GM20431 (cell line): Measurements from ENCODE around the gene ARID4B.
"Not testable (repeated sequence)": the region's sequence is repeated elsewhere in the genome, so short reads cannot be mapped to it uniquely, and the experiment has no call there.

ENCODE experiments used
- in situ Hi-C: fragments of 300-500 bp; cut with MseI, MboI; formaldehyde crosslinking; loops from one replicate; pipeline ENCODE4 v1.15.0; 2020; ENCODE audit warnings: low sequenced_read_pairs; ENCODE audit not compliant: unreplicated experiment

ARID4B gene

DNA sequence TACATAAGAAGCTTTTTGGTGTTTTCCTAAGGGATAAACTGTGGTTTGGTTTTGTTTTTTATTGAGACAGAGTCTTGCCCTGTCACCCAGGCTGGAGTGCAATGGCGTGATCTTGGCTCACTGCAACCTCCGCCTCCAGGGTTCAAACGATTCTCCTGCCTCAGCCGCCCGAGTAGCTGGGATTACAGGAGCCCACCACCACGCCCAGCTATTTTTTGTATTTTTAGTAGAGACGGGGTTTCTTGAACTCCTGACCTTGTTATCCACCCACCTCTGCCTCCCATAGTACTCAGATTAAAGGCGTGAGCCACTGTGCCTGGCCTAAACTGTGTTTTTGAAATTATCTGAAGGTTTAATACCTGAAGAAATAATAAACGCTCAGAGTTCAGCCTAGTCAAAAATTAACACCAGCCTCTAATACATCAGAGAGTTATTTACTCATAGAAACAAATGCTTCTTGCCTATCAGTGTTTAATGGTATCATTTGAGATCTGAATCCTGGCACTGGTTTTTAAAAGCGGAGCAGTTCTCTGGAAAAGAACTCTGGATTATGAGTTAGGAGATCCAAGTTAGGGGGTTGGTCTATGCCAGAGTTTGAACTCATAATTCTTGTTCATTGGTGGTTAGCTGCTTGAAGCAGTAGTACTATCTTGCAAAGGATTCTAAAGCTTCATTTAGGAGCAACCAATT is 28.7 kb downstream of the ARID4B start:
- in situ Hi-C loops, result no loop called here

DNA sequence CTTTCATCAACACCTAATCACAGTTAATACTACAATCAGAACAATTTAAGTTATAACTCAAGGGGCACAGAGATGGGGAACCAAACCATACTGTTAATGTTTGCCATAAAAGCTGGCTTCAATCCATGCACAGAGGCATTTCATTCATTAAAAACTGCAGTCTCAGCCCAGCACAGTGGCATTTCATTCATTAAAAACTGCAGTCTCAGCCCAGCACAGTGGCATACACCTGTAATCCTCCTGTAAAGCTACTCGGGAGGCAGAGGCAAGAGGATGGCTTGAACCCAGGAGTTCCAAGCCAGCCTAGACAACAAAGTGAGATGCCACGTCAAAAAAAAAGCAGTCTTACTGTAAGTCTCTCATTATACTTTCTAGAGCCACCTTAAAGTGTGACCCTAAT is 29.2 kb downstream of the ARID4B start:
- in situ Hi-C loops, result no loop called here

DNA sequence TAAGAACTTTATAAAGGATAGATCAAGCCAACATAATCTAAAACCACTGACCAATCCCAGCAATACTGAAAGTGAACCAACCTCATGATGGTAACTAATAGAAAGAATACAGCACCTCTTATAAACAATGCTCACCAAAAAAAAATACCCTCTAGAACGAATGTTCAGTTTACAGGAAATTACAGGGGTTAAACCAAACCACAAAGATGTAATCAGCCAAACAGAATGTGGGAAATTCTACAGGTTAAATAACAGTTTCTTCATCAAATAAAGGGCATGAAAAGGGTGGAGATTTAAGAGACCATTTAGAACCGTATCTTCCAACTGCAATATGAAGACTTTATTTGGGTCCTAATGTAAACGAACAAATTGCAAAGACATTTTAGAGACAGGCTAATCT is 30.4 kb downstream of the ARID4B start:
- in situ Hi-C loops, result no loop called here

DNA sequence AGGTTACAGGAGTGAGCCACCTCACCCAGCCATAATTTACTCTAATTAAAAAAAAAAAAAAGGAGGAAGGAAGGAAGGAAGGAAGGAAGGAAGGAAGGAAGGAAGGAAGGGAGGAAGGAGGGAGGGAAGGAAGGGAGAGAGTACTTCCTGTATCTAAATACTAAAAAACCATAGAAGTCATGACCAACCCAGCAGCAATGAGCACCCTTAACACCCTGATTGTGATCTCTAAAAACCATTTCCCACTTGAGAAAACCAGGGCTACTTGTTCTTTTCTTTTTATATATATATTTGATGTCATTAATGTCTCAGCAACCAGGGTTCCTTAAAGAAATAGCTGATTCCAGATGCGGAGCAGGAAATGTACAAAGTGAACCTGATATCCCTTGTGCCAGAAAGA is 31.2 kb downstream of the ARID4B start:
- in situ Hi-C loops, result no loop called here

DNA sequence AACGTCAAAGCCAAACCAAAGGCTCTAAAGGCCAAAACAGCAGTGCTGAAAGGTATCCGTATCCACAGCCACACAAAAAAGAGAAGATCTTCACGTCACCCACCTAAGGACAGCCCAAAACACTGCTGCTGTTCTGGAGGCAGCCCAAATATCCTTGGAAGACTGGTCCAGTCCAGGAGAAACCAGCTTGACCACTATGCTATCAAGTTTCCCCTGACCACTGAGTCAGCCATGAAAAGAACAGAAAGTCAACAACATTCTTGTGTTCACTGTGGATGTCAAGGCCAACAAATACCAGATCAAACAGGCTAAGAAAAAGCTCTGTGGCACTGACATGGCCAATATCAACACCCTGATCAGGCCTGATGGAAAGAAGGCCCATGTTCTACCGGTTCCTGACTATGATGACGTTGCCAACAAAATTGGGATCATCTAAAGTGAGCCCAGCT is 32.1 kb downstream of the ARID4B start:
- in situ Hi-C loops, result no loop called here

DNA sequence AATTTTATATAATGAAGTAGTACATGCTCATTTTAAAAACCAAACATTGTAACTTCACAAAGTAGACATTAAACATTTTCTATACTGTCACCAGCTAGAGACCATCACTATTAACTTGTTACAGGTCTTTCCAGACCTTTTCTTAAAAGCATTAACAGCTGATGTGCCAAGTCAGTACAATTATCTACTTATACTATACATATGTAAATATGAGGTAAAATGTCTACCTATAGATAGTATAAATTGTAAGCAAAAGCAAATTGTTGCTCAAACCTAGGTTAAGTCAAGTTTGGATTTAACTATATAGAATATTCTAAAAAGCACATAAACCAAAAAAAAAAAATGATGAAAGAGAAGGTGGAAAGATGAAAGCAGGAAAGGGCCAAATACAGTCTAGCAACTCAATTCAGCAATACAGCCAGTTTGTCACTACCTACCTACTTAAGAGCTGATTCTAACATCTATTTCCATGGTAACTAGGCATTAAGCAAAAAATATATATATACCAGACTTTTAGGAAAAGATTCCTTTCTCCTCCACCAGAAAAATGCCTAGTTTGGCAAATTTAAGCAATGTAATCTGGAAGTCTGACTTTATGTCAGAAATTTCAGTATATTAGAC is 34.5 kb downstream of the ARID4B start:
- in situ Hi-C loops, result no loop called here

DNA sequence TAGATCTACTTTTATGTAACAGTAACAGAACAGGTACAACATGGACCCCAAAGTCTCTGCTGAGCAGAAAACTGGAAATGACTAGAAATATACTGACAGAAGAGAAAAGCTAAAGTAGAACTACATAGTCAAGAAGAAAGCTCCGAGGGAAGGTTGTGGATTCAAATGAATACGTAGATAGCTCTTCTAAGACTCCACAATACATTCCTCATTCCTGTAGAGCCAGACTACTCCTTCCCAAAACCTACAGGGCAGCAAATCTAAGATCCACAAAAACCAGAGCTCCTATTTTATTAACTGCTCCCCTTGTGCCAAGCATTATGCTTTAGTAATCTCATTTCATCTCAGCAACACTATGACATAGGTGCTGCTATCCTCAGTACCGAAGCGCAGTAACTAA is 35.2 kb downstream of the ARID4B start:
- in situ Hi-C loops, result no loop called here

DNA sequence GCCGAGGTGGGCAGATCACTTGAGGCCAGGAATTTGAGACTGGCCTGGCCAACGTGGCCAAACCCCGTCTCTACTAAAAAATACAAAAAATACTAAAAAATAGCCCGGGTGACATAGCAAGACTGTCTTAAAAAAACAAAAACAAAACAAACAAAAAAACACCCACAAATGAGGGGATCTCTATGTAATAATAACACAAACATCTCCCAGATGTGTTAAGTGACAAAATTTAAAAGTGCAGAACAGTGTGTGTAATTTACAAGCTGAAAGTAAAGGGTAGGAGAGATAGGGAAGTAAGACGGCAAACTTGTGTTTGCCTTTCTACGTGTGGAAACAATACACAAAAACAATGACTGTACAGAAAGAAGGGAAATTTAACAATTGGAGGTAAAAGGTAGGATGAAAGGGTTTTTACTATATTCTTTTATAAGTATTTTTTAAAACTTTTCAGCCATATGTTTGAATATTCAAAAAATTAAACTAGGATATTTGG is 36.3 kb downstream of the ARID4B start:
- in situ Hi-C loops, result no loop called here

DNA sequence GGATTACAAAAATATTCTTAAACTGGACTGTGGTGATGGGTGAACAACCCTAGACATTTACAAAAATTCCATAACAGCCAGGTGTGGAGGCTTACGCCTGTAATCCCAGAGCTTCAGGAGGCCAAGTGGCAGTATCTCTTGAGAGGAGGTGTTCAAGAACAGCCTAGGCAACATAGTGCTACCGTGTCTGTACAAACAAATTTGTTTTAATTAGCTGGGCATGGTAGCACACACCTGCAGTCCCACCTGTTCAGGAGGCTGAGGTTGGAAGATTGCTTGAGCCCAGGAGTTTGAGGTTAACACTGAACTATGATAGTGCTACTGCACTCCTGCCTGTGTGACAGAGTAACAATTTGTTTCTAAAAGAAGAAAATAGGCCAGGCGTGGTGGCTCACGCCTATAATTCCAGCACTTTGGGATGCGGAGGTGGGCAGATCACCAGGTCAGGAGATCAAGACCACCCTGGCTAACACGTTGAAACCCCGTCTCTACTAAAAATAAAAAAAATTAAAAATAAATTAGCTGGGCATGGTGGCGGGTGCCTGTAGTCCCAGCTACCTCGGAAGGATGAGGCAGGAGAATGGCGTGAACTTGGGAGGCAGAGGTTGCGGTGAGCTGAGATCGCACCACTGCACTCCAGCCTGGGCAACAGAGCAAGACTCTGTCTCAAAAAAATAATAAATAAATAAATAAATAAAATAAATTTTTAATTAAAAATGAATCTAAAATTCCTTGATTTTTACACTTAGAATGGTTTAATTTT is 37.1 kb downstream of the ARID4B start:
- in situ Hi-C loops, result no loop called here

DNA sequence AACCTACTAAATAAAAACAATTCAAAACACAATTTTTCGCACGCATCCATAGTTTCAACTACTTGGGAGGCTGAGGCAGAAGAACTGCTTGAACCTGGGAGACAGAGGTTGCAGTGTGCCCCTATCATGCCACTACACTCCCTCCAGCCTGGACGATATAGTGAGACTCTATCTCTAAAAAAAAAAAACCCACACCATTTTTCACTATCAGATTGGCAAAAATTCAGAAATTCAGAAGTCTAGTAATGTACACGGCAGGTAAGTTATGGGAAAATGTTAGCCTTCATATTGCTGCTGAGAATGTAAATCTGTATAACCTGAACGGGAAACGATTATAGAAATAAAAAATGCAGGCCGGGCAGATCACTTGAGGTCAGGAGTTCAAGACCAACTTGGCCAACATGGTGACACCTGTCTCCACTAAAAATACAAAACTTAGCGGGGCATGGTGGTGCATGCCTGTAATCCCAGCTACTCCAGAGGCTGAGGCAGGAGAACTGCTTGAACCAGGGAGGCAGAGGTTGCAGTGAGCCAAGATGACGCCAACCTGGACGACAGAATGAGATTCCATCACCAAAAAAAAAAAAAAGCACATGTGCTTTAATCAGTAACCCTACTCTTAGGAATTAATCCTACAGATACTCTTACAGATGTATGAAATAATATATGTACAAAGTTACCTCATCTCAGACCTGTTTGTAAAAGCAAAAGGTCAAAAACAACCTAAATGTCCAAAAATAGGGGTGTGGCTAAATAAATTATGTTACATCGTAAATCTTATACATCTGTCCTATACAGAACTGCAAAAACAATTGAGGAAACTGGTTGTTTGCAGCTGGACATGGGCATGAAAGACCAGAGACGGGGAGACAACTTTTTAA is 37.9 kb downstream of the ARID4B start:
- in situ Hi-C loops, result no loop called here

DNA sequence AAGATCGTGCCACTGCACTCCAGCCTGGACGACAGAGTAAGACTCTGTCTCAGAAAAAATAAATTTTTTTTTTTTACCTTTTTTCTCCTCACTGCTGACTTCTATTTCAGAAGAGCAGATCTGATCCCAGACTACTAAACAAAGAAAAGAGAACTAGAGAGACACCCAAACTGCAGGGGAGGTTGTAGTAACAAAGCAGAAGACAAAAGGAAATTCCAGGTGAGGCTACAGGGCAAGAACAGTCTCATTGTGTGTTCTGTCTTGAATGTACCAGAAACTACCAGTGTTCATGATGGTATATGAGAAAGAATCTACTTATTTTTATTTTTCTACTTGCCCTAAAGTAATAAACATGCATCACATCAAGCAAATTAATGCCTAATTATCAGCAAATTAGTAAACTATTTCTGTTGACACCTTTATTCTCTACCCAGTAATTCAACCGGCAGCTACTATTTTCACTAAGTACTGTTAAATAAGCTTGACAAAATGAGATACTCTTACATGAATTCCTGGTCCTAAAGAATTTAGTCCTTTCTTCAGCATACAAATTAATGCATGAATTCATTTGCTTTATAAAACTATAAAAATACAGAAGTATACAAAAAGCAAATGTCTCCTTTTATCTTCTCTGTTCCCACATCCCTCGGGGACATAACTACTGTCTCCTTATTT is 40.6 kb downstream of the ARID4B start:
- in situ Hi-C loops, result no loop called here

DNA sequence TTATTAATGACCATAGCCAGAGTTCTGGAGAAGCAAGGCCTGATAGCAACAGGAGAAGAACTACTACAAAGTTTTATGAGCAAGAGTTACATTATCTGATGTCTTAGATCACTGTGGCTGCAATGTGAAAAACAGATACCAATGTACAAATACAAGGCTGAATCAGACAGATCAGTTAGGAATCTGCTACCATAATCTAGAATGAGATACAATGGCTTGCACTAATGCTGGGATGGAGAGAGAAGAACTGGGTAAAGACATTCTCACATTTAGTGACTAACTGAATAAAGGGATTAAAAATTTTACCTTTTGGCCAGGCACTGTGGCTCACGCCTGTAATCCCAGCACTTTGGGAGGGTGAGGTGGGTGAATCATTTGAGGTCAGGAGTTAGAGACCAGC is 41.3 kb downstream of the ARID4B start:
- in situ Hi-C loops, result no loop called here

DNA sequence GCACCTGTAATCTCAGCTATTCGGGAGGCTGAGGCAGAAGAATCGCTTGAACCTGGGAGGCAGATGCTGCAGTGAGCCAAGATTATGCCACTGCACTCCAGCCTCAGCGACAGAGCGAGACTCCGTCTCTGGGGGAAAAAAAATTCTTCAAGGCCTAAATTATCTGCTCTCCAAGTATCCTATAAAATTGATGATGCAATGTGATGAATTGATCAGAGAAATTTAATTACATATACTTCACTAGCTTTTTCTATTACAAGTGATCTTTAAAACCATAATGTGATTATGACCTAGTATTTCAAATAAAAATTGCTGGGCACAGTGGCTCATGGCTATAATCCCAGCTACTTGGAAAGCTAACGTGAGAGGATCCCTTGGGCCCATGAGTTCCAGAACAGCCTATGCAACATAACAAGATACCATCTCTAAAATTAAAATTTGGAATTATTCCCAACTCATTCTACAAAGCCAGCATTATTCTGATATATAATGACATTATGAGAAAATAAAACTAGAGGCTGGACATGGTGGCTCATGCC is 43.7 kb downstream of the ARID4B start:
- in situ Hi-C loops, result no loop called here

DNA sequence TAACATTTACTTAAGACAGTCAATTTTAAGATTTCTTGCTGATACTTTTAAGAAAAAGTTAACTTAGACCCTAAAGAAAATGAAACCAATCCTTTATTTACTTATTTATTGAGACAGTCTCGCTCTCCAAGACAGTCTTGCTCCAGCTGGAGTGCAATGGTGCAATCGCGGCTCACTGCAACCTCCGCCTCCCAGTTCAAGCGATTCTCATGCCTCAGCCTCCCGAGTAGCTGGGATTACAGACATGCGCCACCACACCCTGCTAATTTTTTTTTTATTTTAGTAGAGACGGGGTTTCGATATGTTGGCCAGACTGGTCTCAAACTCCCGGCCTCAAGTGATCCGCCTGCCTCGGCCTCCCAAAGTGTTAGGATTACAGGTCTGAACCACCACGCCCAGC is 44.3 kb downstream of the ARID4B start:
- in situ Hi-C loops, result not testable (repeated sequence)

DNA sequence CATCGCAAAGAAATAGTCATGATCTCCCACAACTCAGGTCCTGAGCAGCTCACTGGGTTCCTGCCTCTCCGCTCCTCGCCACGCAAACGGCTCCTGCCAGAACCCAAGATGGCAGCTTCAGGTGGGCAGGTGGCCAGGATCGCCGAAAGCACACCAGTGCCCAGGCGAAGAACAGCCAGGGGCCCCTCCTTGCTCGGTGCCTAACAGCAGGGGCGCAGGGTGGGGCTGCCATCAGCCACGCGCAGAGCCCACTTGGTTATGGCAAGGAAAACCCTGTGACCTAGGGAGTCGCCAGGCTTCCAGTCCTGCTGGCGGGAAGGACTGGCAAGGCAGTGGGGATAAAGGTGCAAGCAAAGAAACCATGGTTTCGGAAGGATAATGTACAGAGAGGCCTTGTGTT is 47.5 kb downstream of the ARID4B start:
- in situ Hi-C loops, result no loop called here

DNA sequence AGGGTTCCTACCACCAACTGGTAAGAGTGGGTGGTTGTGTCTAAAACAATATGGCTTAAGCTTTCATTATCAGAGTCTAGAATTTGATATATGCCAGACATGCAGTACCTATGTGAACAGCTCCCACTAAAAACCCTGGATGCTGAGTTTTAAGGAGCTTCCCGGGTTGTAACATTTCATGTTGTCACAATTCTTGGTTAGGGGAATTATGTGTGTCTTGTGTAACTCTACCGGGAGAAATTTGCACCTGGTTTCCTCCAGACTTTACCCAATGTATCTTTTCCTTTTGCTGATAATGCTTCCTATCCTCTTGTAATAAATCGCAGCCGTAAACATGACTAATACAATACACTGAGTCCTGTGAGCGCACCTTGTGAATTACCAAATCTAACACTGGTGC is 48.3 kb downstream of the ARID4B start:
- in situ Hi-C loops, result no loop called here

DNA sequence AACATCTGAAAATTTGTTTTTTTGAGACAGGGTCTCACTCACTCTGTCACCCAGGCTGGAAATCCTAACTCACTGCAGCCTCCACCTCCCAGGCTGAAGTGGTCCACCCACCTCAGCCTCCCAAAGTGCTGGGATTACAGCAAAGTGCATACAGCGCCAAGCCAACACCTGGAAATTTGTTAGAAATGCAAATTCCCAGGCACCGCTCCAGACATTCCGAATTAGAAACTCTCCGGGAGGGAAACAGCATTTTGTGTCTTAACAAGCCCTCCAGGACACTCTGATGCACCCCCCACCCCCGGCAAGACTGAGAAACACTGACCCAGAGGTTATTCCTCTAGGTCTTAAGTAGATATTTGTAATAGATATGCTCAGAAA is 49.1 kb downstream of the ARID4B start:
- in situ Hi-C loops, result no loop called here

DNA sequence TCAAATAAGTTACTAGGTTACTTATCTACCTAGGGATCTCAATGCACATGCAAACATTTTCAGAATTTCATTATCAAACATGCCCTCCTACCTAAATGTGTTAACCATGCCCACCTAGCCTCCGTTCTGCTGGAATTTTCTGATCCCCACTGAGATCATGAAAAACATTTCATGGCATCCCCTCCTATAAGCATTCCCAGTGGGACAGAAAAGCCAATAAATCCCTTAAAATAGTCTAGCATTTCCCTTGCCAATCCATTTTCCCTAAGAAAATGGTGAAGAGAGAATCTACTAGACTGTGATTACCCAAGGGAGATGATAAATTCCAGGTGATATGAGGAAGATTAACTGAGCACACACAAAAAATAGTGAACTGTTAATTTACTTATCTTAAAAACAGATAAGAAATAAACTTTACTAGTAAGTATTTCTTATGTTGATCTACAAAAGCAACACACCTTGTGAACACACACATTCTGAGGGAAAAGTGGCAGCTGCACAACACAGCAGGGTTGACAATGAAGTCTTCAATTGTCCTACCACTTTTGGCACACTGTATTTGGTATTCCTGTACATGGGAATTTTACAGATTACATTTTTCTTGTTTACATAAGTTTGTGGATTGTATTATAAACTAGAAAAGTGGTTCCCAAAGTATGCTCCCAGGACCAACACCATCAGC is 49.6 kb downstream of the ARID4B start:
- in situ Hi-C loops, result no loop called here

DNA sequence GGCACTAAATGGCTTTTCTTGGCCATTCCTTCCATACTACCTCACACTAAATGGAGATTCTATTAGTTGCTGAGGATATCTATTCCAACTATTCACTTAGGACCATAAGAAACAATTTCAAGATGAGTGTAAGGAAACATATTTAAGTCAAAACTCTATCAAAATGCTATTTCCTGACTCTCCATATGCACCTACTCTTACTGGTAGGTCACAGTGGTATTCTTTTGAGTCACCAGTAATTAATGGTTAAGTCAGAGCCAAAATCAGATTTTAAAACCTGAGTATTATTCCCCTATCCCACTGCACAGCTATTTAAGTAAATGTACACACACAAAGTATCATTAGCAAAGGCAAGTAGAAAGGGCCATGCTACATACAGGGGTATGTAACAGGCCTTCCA is 50.3 kb downstream of the ARID4B start:
- in situ Hi-C loops, result no loop called here
